K562 (cell line): ENCODE measurements around the gene PHYH. TPM values are rescaled to one million over a fixed set of nuclear protein-coding genes. Genes with fewer than 3 reads are reported as not detected.

Source experiments
- ARNT ChIP-seq, 2 experiments: fragments of 450-650 bp; IDR thresholded peaks; 2 replicates each; pipeline ENCODE4 v1.6.1; 2016; ENCODE audit warnings: mild to moderate bottlenecking in 1 of 2
- ASH1L ChIP-seq: fragments of 450-650 bp; IDR thresholded peaks from 2 replicates; pipeline ENCODE4 v1.6.1; 2018; ENCODE audit warnings: borderline replicate concordance, mild to moderate bottlenecking, low read depth; ENCODE audit not compliant: partially characterized antibody
- CBFA2T3 ChIP-seq: fragments of 450-650 bp; IDR thresholded peaks from 2 replicates; pipeline ENCODE4 v1.6.1; 2017
- CEBPG ChIP-seq, 3 experiments: fragments of 200-800 bp in 1 of 3; sonication (Bioruptor generic) in 1 of 3; sonication (generic) in 1 of 3; formaldehyde crosslinking in 1 of 3; IDR thresholded peaks in 2 of 3; conservative IDR thresholded peaks in 1 of 3; 2 replicates each; pipeline versions ENCODE4 v1.6.1 to v1.8.0; 2016 to 2022; ENCODE audit warnings: missing compliant biosample characterization in 2 of 3, missing genetic modification characterization in 2 of 3, mild to moderate bottlenecking in 1 of 3, missing genetic modification reagents in 1 of 3
- CTCF ChIP-seq, 3 experiments: IDR thresholded peaks in 2 of 3; conservative IDR thresholded peaks in 1 of 3; 2 replicates each; pipeline ENCODE4 v1.5.1; 2011 to 2012; ENCODE audit warnings: low read length in 3 of 3, mild to moderate bottlenecking in 3 of 3, control low read depth in 2 of 3, improper control_type of control experiment in 1 of 3, inconsistent platforms in 1 of 3, low read depth in 1 of 3, mixed read lengths in 1 of 3, moderate library complexity in 1 of 3; ENCODE audit not compliant: insufficient read depth in 2 of 3
- CTCFL ChIP-seq: IDR thresholded peaks from 2 replicates; pipeline ENCODE4 v1.6.1; 2011; ENCODE audit warnings: borderline replicate concordance, low read depth, mild to moderate bottlenecking, moderate library complexity, low read length; ENCODE audit not compliant: insufficient read depth, poor library complexity, severe bottlenecking
- EHMT2 ChIP-seq: fragments of 450-650 bp; IDR thresholded peaks from 2 replicates; pipeline ENCODE4 v1.6.1; 2018; ENCODE audit warnings: antibody characterized with exemption
- FOXM1 ChIP-seq, 2 experiments: fragments of 450-650 bp in 1 of 2; sonication (generic) in 1 of 2; formaldehyde crosslinking in 1 of 2; IDR thresholded peaks; 2 replicates each; pipeline versions ENCODE4 v1.6.1 to v1.9.0; 2017 to 2022; ENCODE audit warnings: low read depth in 2 of 2, mild to moderate bottlenecking in 2 of 2, missing genetic modification reagents in 1 of 2, moderate library complexity in 1 of 2
- FUS ChIP-seq: fragments of 200-400 bp; formaldehyde crosslinking; optimal IDR thresholded peaks from 2 replicates; pipeline ENCODE3; 2017; ENCODE audit warnings: low read depth, low read length
- HDAC3 ChIP-seq: fragments of 450-650 bp; IDR thresholded peaks from 2 replicates; pipeline ENCODE4 v1.6.1; 2018; ENCODE audit warnings: borderline replicate concordance, mild to moderate bottlenecking, moderate library complexity; ENCODE audit not compliant: partially characterized antibody
- HMG20A ChIP-seq: fragments of 450-650 bp; formaldehyde crosslinking; conservative IDR thresholded peaks from 2 replicates; pipeline ENCODE4 v1.4.0; 2020; ENCODE audit warnings: mild to moderate bottlenecking, mixed read lengths
- HOMEZ ChIP-seq: fragments of 250-450 bp; sonication (Bioruptor Pico); IDR thresholded peaks from 2 replicates; pipeline ENCODE4 v1.4.0; 2020; ENCODE audit warnings: mild to moderate bottlenecking, moderate library complexity
- NBN ChIP-seq: fragments of 450-650 bp; IDR thresholded peaks from 2 replicates; pipeline ENCODE4 v1.6.1; 2016; ENCODE audit warnings: low read depth, mild to moderate bottlenecking
- NRF1 ChIP-seq, 2 experiments: fragments of 450-650 bp; IDR thresholded peaks in 1 of 2; conservative IDR thresholded peaks in 1 of 2; 2 replicates each; pipeline ENCODE4 v1.6.1; 2014; ENCODE audit warnings: mild to moderate bottlenecking in 2 of 2
- SMAD4 ChIP-seq: fragments of 250-450 bp; sonication (Bioruptor Pico); conservative IDR thresholded peaks from 2 replicates; pipeline ENCODE4 v1.8.0; 2021; ENCODE audit warnings: inconsistent platforms, mild to moderate bottlenecking, moderate library complexity
- TCF7 ChIP-seq: sonication (generic); IDR thresholded peaks from 2 replicates; pipeline ENCODE4 v1.6.1; 2016; ENCODE audit warnings: antibody characterized with exemption, borderline replicate concordance
- YY1 ChIP-seq, 3 experiments: IDR thresholded peaks; 2 replicates each; pipeline ENCODE4 v1.6.1; 2011; ENCODE audit warnings: low read length in 2 of 3, mild to moderate bottlenecking in 2 of 3, moderate library complexity in 2 of 3, borderline replicate concordance in 1 of 3, control low read depth in 1 of 3, low read depth in 1 of 3; ENCODE audit not compliant: insufficient read depth in 3 of 3, insufficient replicate concordance in 2 of 3, control insufficient read depth in 1 of 3, insufficient read length in 1 of 3; ENCODE audit errors: extremely low read depth in 1 of 3
- ZFX ChIP-seq: sonication (generic); formaldehyde crosslinking; IDR thresholded peaks from 2 replicates; pipeline ENCODE4 v1.8.0; 2022; ENCODE audit warnings: mild to moderate bottlenecking, missing genetic modification reagents, moderate library complexity
- ZNF184 ChIP-seq: sonication (generic); formaldehyde crosslinking; IDR thresholded peaks from 2 replicates; pipeline ENCODE4 v1.5.0; 2020; ENCODE audit warnings: missing genetic modification reagents
- ZNF224 ChIP-seq: sonication (generic); formaldehyde crosslinking; IDR thresholded peaks from 2 replicates; pipeline ENCODE4 v1.8.0; 2022; ENCODE audit warnings: mild to moderate bottlenecking, missing genetic modification reagents
- polyA plus RNA-seq, 8 experiments: library from polyadenylated mRNA; depleted of rRNA in 4 of 8; stranded (reverse) in 5 of 8; unstranded in 3 of 8; fragments of >200 nt; fragmentation: Nextera tagmentation in 2 of 8; fragmentation: Illumina TruSeq in 1 of 8; extraction: Ambion mirVana in 2 of 8; extraction: Trizol in 1 of 8; gene quantifications; 2 replicates each; pipeline versions ENCODE4 v1.2.1 to v1.2.3, GENCODE V29; 2011 to 2014; ENCODE audit warnings: inconsistent platforms in 1 of 8, missing spikeins in 1 of 8
- total RNA-seq, 7 experiments: library from RNA; depleted of rRNA in 6 of 7; stranded (reverse); fragments of >200 nt in 6 of 7; fragmentation: Illumina TruSeq in 2 of 7; extraction: Trizol in 2 of 7; gene quantifications; 2 replicates each; pipeline versions ENCODE4 v1.2.1 to v1.2.3, GENCODE V29; 2011 to 2021; ENCODE audit warnings: low replicate concordance in 1 of 7

PHYH gene
- total and polyA plus RNA-seq, 9 of the 15 experiments (the other 6 are each of a cell fraction or from before 2014, with no cell fraction given), result 3.8 to 6.9 (median 5.7) TPM

GRCh38 chr10:13348216-13349017 lies 48.6 kb upstream of the PHYH start, which contains the start of gene SEPHS1 (continued):
- TF ChIP-seq HOMEZ (CRISPR knock-in tag) (0 out of 2 replicates have a peak, but pooled peaks have one; percentile 40), CEBPG (CRISPR knock-in tag; IDR thresholded peaks at IDR 0.05) (peak; percentile 28; the same call in 1 of the 2 replicates), CEBPG (tag; conservative IDR thresholded peaks at IDR 0.05 in 1 of 2, IDR thresholded peaks at IDR 0.05 in 1 of 2) (no peak), SMAD4 (CRISPR knock-in tag) (peak; percentile 17; the same call in 1 of the 2 replicates), NRF1 (conservative IDR thresholded peaks at IDR 0.05 in 1 of 2, IDR thresholded peaks at IDR 0.05 in 1 of 2) (peak; percentile 55 to 63), ZNF224 (no peak), HDAC3 (no peak), CTCF (IDR thresholded peaks at IDR 0.05 in 2 of 3, conservative IDR thresholded peaks at IDR 0.05 in 1 of 3; ENCODE audit: insufficient read depth in 2 of 3, low read depth in 1 of 3, low read length in 3 of 3) (peak in 2 of 3 experiments; percentile 14 to 18; a peak in 2 of 6 replicates), TCF7 (no peak), ZFX (CRISPR knock-in tag) (peak; percentile 68), FOXM1 (IDR thresholded peaks at IDR 0.05; ENCODE audit: low read depth) (no peak), FOXM1 (CRISPR knock-in tag; IDR thresholded peaks at IDR 0.05; ENCODE audit: low read depth) (0 out of 2 replicates have a peak, but pooled peaks have one; percentile 28), CBFA2T3 (no peak), ARNT (IDR thresholded peaks at IDR 0.05) (no peak), FUS (no peak), NBN (0 out of 2 replicates have a peak, but pooled peaks have one; percentile 25), ASH1L (no peak), ZNF184 (peak; percentile 13; the same call in 1 of the 2 replicates), HMG20A (CRISPR knock-in tag) (no peak), CTCFL (peak; percentile 35), YY1 (IDR thresholded peaks at IDR 0.05; ENCODE audit: borderline replicate concordance in 1 of 3, control insufficient read depth in 1 of 3, extremely low read depth in 1 of 3, insufficient read depth in 3 of 3, insufficient read length in 1 of 3, insufficient replicate concordance in 2 of 3, low read depth in 1 of 3, low read length in 2 of 3) (peak in 1 of 3 experiments; percentile 66), EHMT2 (no peak)
